Brain microvascular endothelial cell (primary cell): ENCODE measurements around the gene H2AZ2.

ENCODE experiments used
- DNase-seq: peaks from one replicate; pipeline ENCODE4 v3.0.0-alpha.2; 2020
- H3K27ac ChIP-seq: fragments of 250-450 bp; sonication (Bioruptor Pico); 2 replicates; pipeline ENCODE4 v1.5.1; 2020; ENCODE audit warnings: mild to moderate bottlenecking, moderate library complexity
- H3K27me3 ChIP-seq: fragments of 250-450 bp; sonication (Bioruptor Pico); replicated peaks from 2 replicates; pipeline ENCODE4 v1.5.1; 2020; ENCODE audit warnings: mild to moderate bottlenecking
- H3K36me3 ChIP-seq: fragments of 250-450 bp; sonication (Bioruptor Pico); replicated peaks from 2 replicates; pipeline ENCODE4 v1.5.1; 2020; ENCODE audit warnings: mild to moderate bottlenecking
- H3K4me3 ChIP-seq: 2 replicates; pipeline ENCODE4 v1.5.1; 2011; ENCODE audit warnings: low read depth, mild to moderate bottlenecking, control low read depth, low read length, moderate library complexity
- in situ Hi-C: cut with HindIII; loops from 2 replicates; pipeline ENCODE4 v1.10.0; 2017; ENCODE audit warnings: low sequenced_read_pairs, low pct_ligation_motif_present
- TF ChIP-seq, protein P1 (sequence below): IDR thresholded peaks from 2 replicates; pipeline ENCODE4 v1.5.1; 2011; ENCODE audit warnings: low read depth, mild to moderate bottlenecking, moderate library complexity, low read length, control low read depth, inconsistent platforms; ENCODE audit errors: missing control alignments

H2AZ2 gene

GRCh38 chr7:44838751-44839150 is 9.1 kb downstream of the H2AZ2 start:
- H3K27me3 ChIP-seq = no peaks in the 10 kb centered on the region
- H3K27ac ChIP-seq = no peak overlapping the region
- no peak for DNase-seq
- no peak overlapping the region for H3K4me3 ChIP-seq
- TF ChIP-seq, protein P1, sequence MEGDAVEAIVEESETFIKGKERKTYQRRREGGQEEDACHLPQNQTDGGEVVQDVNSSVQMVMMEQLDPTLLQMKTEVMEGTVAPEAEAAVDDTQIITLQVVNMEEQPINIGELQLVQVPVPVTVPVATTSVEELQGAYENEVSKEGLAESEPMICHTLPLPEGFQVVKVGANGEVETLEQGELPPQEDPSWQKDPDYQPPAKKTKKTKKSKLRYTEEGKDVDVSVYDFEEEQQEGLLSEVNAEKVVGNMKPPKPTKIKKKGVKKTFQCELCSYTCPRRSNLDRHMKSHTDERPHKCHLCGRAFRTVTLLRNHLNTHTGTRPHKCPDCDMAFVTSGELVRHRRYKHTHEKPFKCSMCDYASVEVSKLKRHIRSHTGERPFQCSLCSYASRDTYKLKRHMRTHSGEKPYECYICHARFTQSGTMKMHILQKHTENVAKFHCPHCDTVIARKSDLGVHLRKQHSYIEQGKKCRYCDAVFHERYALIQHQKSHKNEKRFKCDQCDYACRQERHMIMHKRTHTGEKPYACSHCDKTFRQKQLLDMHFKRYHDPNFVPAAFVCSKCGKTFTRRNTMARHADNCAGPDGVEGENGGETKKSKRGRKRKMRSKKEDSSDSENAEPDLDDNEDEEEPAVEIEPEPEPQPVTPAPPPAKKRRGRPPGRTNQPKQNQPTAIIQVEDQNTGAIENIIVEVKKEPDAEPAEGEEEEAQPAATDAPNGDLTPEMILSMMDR = no peak
- H3K36me3 ChIP-seq = peaks cover 17% of the 10 kb centered on the region
- in situ Hi-C loops = no loop called here

DNA sequence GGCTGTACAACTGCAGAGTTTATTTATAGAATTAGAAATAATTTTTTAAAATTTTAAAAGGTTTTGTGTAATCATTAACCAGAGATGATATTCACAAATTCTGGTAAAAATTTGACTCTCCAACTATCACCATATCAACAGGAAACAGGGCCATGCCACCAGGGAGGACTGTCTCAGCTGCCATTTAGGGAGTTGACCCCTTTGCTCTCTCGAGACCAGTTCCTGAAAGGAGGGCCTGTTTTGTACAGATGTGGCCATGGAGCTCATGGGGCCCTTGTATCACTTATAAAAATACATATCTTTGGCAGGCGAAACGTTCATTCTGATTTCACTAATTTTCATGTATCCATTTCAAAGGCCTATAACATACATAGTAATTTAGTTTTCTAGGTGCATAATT is 20.3 kb downstream of the H2AZ2 start:
- DNase-seq = no peak
- H3K4me3 ChIP-seq = no peak overlapping the region
- in situ Hi-C loops = no loop called here
- TF ChIP-seq, protein P1 = no peak
- H3K27me3 ChIP-seq = no peaks in the 10 kb centered on the region
- H3K27ac ChIP-seq = no peak overlapping the region
- H3K36me3 ChIP-seq = peaks cover 19% of the 10 kb centered on the region

GRCh38 chr7:44824894-44825526 is 22.9 kb downstream of the H2AZ2 start:
- H3K4me3 ChIP-seq = no peak overlapping the region
- TF ChIP-seq, protein P1 = no peak
- no peak for DNase-seq
- H3K27ac ChIP-seq = no peak overlapping the region
- peaks cover 10% of the 10 kb centered on the region for H3K36me3 ChIP-seq
- H3K27me3 ChIP-seq = no peaks in the 10 kb centered on the region
- in situ Hi-C loops = no loop called here

- in situ Hi-C loops = no loop called here
- TF ChIP-seq, protein P1 = no peak
- no peak overlapping the region for H3K27ac ChIP-seq
- H3K36me3 ChIP-seq = peaks cover 4% of the 10 kb centered on the region
- DNase-seq = no peak
- H3K27me3 ChIP-seq = no peaks in the 10 kb centered on the region
- no peak overlapping the region for H3K4me3 ChIP-seq
Measured at GRCh38 chr7:44823255-44823781, 24.6 kb downstream of the H2AZ2 start.

DNA sequence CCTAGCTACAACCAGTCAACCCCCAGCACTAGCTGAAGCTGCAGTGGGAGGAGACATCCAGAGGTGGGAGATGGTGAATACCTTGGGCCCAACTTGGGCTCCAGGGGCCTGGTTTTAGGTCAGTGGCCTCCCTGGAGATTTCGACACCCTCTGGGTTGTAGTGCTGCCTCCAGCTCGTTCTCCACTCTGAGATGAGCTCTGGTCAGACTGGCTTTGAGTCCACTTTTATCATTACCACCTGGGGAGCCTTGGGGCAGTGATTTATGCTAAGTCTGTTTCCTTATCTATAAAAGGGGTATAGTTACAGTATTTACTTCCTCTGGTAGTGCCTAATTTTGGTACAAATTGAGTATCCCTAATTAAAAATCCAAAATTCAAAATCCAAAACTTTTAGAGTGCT is 28.6 kb downstream of the H2AZ2 start:
- DNase-seq = no peak
- TF ChIP-seq, protein P1 = no peak
- Histone ChIP-seq H3K36me3 (no peaks in the 10 kb centered on the region), H3K4me3 (no peak overlapping the region), H3K27ac (no peak overlapping the region), H3K27me3 (no peaks in the 10 kb centered on the region)
- in situ Hi-C loops = no loop called here

- in situ Hi-C loops = no loop called here
- H3K36me3 ChIP-seq = no peaks in the 10 kb centered on the region
- H3K4me3 ChIP-seq = no peak overlapping the region
- no peak for DNase-seq
- H3K27me3 ChIP-seq = no peaks in the 10 kb centered on the region
- H3K27ac ChIP-seq = no peak overlapping the region
- TF ChIP-seq, protein P1 = peak; percentile 13
Measured at GRCh38 chr7:44814919-44815318, 33.0 kb downstream of the H2AZ2 start.
